ENCODE results near the gene VWF.
"Not testable (repeated sequence)": the region's sequence is repeated elsewhere in the genome, so short reads cannot be mapped to it uniquely, and the experiment has no call there.

- TF ChIP-seq POLR2A (IDR thresholded peaks at IDR 0.05; ENCODE audit: low read depth, low read length); CTCF (conservative IDR thresholded peaks at IDR 0.05; ENCODE audit: low read depth, low read length); SMC3 (IDR thresholded peaks at IDR 0.05; ENCODE audit: low read depth, low read length); FOS (IDR thresholded peaks at IDR 0.05; ENCODE audit: low read depth, low read length); RAD21 (IDR thresholded peaks at IDR 0.05; ENCODE audit: low read length): not testable (repeated sequence)
Observed at GRCh38 chr12:6016004-6016403, 108.5 kb downstream of the VWF start.

Measured in IMR-90 (cell line).